BJ (cell line): Measurements from ENCODE around the gene PTGR2. TPM values are rescaled to one million over a fixed set of nuclear protein-coding genes. Genes with fewer than 3 reads are reported as not detected.

Source experiments
- polyA plus RNA-seq: library from polyadenylated mRNA; depleted of rRNA; stranded (reverse); fragments of >200 nt; gene quantifications from 2 replicates; pipeline ENCODE4 v1.2.3, GENCODE V29; 2011; rRNA removed
- small RNA-seq: library from RNA; depleted of rRNA; stranded (forward); fragments of <200 nt; gene quantifications from one replicate; pipeline ENCODE3, GENCODE V24; 2012; ENCODE audit warnings: low replicate concordance, low read depth; ENCODE audit not compliant: insufficient read length

The PTGR2 gene
- polyA plus RNA-seq, 1 experiment, result 1.3 TPM

Small RNAs within 50 kb of the gene (small RNA-seq; reads per million reads assigned to genes)
- not detected for gene AC005520.4
- not detected for gene RF00019

Other genes with a start within 250 kb of the PTGR2 start
- not detected in 2 replicates for gene ACOT6, start 239.3 kb upstream of the PTGR2 start, polyA plus RNA-seq
- gene DNAL1, start 206.8 kb upstream of the PTGR2 start, polyA plus RNA-seq, result 2.4 and 6.6 TPM in 2 replicates
- 8.8 and 11.6 TPM in 2 replicates for gene PNMA1, start 137.4 kb upstream of the PTGR2 start, polyA plus RNA-seq
- 44.8 and 61.4 TPM in 2 replicates for gene ZNF410, start 35.0 kb downstream of the PTGR2 start, polyA plus RNA-seq
- 2.5 and 2.6 TPM in 2 replicates for gene FAM161B, start 98.3 kb downstream of the PTGR2 start, polyA plus RNA-seq
- 31.5 and 38.2 TPM in 2 replicates for gene COQ6, start 98.5 kb downstream of the PTGR2 start, polyA plus RNA-seq
- 8.9 and 12.4 TPM in 2 replicates for gene ENTPD5, start 167.5 kb downstream of the PTGR2 start, polyA plus RNA-seq
- gene BBOF1, start 167.5 kb downstream of the PTGR2 start, polyA plus RNA-seq, result 3.5 and 7.5 TPM in 2 replicates
- gene ALDH6A1, start 232.6 kb downstream of the PTGR2 start, polyA plus RNA-seq, result 9.1 and 10.6 TPM in 2 replicates
- gene LIN52, start 233.1 kb downstream of the PTGR2 start, polyA plus RNA-seq, result 7.4 and 7.7 TPM in 2 replicates